NB4 (cell line): ENCODE data around the gene LILRA1.
"Not testable (repeated sequence)": the region's sequence is repeated elsewhere in the genome, so short reads cannot be mapped to it uniquely, and the experiment has no call there.

Source experiments
- DNase-seq: peaks from one replicate; pipeline ENCODE4 v3.0.0; 2010; ENCODE audit warnings: low read depth
- H3K4me3 ChIP-seq: one replicate; pipeline ENCODE4 v1.5.1; 2011; ENCODE audit warnings: mild to moderate bottlenecking, low read depth, low read length, moderate library complexity
- CTCF ChIP-seq: IDR thresholded peaks from one replicate; pipeline ENCODE4 v1.5.1; 2012; ENCODE audit warnings: low read depth, low read length
- MAX ChIP-seq: IDR thresholded peaks from 2 replicates; pipeline ENCODE4 v1.6.1; 2011; ENCODE audit warnings: low read depth, low read length
- MYC ChIP-seq: IDR thresholded peaks from 2 replicates; pipeline ENCODE4 v1.6.1; 2011; ENCODE audit warnings: low read depth, low read length
- POLR2A ChIP-seq: IDR thresholded peaks from 2 replicates; pipeline ENCODE4 v1.6.1; 2011; ENCODE audit warnings: mild to moderate bottlenecking; ENCODE audit not compliant: insufficient read length; ENCODE audit errors: extremely low read depth

The LILRA1 gene

GRCh38 chr19:54554896-54555295 lies 38.5 kb upstream of the LILRA1 start:
- no peak overlapping the region for H3K4me3 ChIP-seq
- TF ChIP-seq CTCF (no peak), POLR2A (no peak), MAX (no peak), MYC (no peak)
- DNase-seq, result no peak

- DNase-seq, result no peak
- TF ChIP-seq POLR2A, result no peak
- no peak overlapping the region for H3K4me3 ChIP-seq
Measured at GRCh38 chr19:54556194-54556593, 37.2 kb upstream of the LILRA1 start.

- DNase-seq, result peak; percentile 22
- no peak overlapping the region for H3K4me3 ChIP-seq
- TF ChIP-seq POLR2A, result no peak
- TF ChIP-seq CTCF, result no peak
- no peak for TF ChIP-seq MAX
- TF ChIP-seq MYC, result no peak
Measured at GRCh38 chr19:54558339-54558738, 35.1 kb upstream of the LILRA1 start.

GRCh38 chr19:54560881-54561385 lies 32.5 kb upstream of the LILRA1 start:
- TF ChIP-seq MYC (no peak), POLR2A (no peak), MAX (no peak), CTCF (no peak)
- H3K4me3 ChIP-seq, result no peak overlapping the region
- DNase-seq, result no peak

- no peak for DNase-seq
- H3K4me3 ChIP-seq, result no peak overlapping the region
- TF ChIP-seq CTCF (no peak), MYC (no peak), POLR2A (no peak), MAX (no peak)
Measured at GRCh38 chr19:54561840-54562239, 31.6 kb upstream of the LILRA1 start.

- H3K4me3 ChIP-seq, DNase-seq: not testable (repeated sequence)
Measured at GRCh38 chr19:54563206-54563605, 30.2 kb upstream of the LILRA1 start.

GRCh38 chr19:54570316-54570715 lies 23.1 kb upstream of the LILRA1 start:
- DNase-seq, result no peak
- TF ChIP-seq MYC (no peak), CTCF (no peak), POLR2A (no peak), MAX (no peak)
- H3K4me3 ChIP-seq, result no peak overlapping the region

- peak overlapping the region; percentile 17 for H3K4me3 ChIP-seq
- DNase-seq, result peak; percentile 66
Measured at GRCh38 chr19:54571715-54572615, 21.5 kb upstream of the LILRA1 start.
